ENCODE results near the gene DIO2.

DIO2 gene

DNA sequence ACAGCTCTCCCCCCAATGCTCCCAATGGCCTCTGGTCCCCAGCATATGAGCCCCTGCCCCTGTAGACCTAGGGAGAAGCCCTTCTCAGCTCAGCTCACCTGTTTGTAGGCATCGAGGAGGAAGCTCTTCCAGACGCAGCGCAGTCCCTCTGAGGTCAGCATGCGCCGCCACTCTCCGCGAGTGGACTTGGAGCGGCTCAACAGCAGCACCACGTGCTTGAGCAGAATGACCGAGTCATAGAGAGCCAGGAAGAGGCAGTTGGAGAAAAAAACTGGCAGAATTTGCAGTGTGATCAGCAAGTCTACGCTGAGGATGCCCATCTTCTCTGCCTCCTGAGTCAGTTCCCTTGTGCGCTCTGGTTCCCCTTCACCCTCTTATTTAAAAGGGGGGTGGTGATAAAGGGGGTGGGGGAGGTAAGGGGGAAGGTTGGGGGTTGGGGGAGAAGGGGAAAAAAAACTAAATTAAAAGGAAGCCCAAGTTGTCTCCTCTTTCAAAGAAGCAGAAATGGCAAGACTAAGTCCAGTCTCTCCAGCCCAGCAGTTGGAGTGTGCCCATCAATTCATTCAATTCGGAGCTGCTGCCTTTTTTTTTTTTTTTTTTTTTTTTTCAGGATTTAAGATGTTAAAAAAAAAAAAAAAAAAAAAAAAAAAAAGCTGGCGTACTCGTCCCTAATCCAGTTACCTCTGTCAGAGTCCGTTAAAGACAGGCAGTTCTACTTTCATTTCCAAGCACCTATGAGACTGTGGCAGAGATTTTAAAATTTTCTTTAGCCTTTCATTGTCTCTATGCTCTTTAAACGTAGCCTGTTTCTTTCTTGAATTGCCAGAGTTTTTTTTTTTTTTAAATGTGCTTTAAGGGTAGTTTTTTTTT is at the start of gene DIO2:
TSS of gene DIO2 (minus strand) at position 352 of the 870 bp plus-strand sequence. CDS start at position 320, 32 bp downstream.
- Histone ChIP-seq H3K27ac (ENCODE audit: low read depth, low read length) (no peak within 1 kb of the TSS), H3K4me1 (ENCODE audit: control insufficient read depth, insufficient read depth, low read length) (peaks cover 9% of the 10 kb centered on the region; the same call in 1 of the 2 replicates), H3K9ac (ENCODE audit: low read length) (no peak within 1 kb of the TSS), H3K9me3 (ENCODE audit: control insufficient read depth, insufficient read depth, low read depth, low read length) (no peaks in the 10 kb centered on the region), H3K27me3 (ENCODE audit: control insufficient read depth, insufficient read depth, low read length) (peaks cover 11% of the 10 kb centered on the region; the same call in 1 of the 2 replicates), H3K4me3 (ENCODE audit: low read depth, low read length) (no peak within 1 kb of the TSS), H3K36me3 (ENCODE audit: control insufficient read depth, insufficient read depth, low read length) (no peaks in the 10 kb centered on the region)

GRCh38 chr14:80260645-80261044 is 49.3 kb upstream of the DIO2 start:
- no peak overlapping the region for H3K27ac ChIP-seq (ENCODE audit: low read depth, low read length)

DNA sequence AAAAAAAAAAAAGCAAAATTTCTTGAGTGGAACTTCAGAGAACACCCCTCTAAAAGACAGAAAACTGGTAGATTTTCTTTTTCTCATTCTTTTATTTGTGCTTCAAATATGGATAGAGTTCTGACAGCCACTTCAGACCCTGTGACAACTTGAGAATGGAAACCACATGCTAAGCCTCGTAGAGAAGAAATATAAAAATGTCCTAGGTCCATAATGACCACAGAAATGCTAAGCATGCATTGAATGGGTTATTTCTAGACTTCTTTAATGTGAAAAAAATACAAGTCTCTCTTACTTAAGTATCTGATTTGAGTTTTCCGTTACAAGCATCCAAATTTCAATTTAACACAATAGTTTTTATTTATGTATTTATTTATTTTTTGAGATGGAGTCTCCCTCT is 28.3 kb upstream of the DIO2 start:
- peaks cover 45% of the 10 kb centered on the region for H3K9me3 ChIP-seq (ENCODE audit: control insufficient read depth, insufficient read depth, low read depth, low read length)
- no peaks in the 10 kb centered on the region for H3K4me1 ChIP-seq (ENCODE audit: control insufficient read depth, insufficient read depth, low read length)
- H3K9ac ChIP-seq (ENCODE audit: low read length), result no peak overlapping the region
- H3K27ac ChIP-seq (ENCODE audit: low read depth, low read length), result no peak overlapping the region
- H3K36me3 ChIP-seq (ENCODE audit: control insufficient read depth, insufficient read depth, low read length), result no peaks in the 10 kb centered on the region
- no peak overlapping the region for H3K4me3 ChIP-seq (ENCODE audit: low read depth, low read length)
- no peaks in the 10 kb centered on the region for H3K27me3 ChIP-seq (ENCODE audit: control insufficient read depth, insufficient read depth, low read length)

More at GRCh38 chr14:80260645-80261044, 49.3 kb upstream of the DIO2 start:
- H3K27me3 ChIP-seq (ENCODE audit: control insufficient read depth, insufficient read depth, low read length), result no peaks in the 10 kb centered on the region
- H3K9me3 ChIP-seq (ENCODE audit: control insufficient read depth, insufficient read depth, low read depth, low read length), result no peaks in the 10 kb centered on the region
- no peak overlapping the region for H3K9ac ChIP-seq (ENCODE audit: low read length)
- no peak overlapping the region for H3K4me3 ChIP-seq (ENCODE audit: low read depth, low read length)
- H3K36me3 ChIP-seq (ENCODE audit: control insufficient read depth, insufficient read depth, low read length), result no peaks in the 10 kb centered on the region
- no peaks in the 10 kb centered on the region for H3K4me1 ChIP-seq (ENCODE audit: control insufficient read depth, insufficient read depth, low read length)

GRCh38 chr14:80237143-80237542 is 25.8 kb upstream of the DIO2 start:
- Histone ChIP-seq H3K27me3 (ENCODE audit: control insufficient read depth, insufficient read depth, low read length) (no peaks in the 10 kb centered on the region), H3K9me3 (ENCODE audit: control insufficient read depth, insufficient read depth, low read depth, low read length) (peaks cover 45% of the 10 kb centered on the region), H3K9ac (ENCODE audit: low read length) (no peak overlapping the region), H3K36me3 (ENCODE audit: control insufficient read depth, insufficient read depth, low read length) (no peaks in the 10 kb centered on the region), H3K27ac (ENCODE audit: low read depth, low read length) (no peak overlapping the region), H3K4me1 (ENCODE audit: control insufficient read depth, insufficient read depth, low read length) (no peaks in the 10 kb centered on the region), H3K4me3 (ENCODE audit: low read depth, low read length) (no peak overlapping the region)

DNA sequence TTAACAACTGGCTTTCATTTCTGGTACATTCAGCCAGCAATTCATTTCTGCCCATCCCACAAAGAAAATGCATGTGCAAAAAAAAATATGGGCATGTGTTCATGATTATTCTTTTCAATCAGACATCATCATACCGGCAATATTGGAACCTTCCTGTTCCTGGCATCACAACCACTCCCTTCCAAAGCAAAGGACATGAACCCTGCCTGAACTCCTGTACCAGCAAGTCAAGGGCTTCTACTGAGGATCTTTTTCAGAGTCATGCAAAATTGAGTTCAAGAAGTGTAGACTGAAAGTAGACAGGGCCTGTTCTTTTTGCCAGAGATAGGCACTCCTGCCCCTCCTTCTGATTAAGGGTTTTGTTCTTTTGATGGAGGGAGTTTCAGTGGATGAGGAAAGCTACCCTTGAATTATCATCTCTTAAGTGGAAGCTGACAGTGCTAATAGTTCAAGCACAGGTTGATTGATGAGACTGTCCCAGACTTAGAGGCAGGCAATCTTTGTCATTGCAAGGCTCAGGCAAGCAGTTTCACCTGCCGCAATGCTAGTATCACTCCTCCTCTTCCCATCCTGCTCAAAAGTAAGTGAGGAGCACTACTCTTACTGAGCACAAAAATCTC is 22.3 kb upstream of the DIO2 start:
- no peaks in the 10 kb centered on the region for H3K27me3 ChIP-seq (ENCODE audit: control insufficient read depth, insufficient read depth, low read length)
- H3K36me3 ChIP-seq (ENCODE audit: control insufficient read depth, insufficient read depth, low read length), result no peaks in the 10 kb centered on the region
- no peak overlapping the region for H3K27ac ChIP-seq (ENCODE audit: low read depth, low read length)
- H3K9ac ChIP-seq (ENCODE audit: low read length), result no peak overlapping the region
- H3K9me3 ChIP-seq (ENCODE audit: control insufficient read depth, insufficient read depth, low read depth, low read length), result peaks cover 49% of the 10 kb centered on the region
- no peak overlapping the region for H3K4me3 ChIP-seq (ENCODE audit: low read depth, low read length)
- no peaks in the 10 kb centered on the region for H3K4me1 ChIP-seq (ENCODE audit: control insufficient read depth, insufficient read depth, low read length)

DNA sequence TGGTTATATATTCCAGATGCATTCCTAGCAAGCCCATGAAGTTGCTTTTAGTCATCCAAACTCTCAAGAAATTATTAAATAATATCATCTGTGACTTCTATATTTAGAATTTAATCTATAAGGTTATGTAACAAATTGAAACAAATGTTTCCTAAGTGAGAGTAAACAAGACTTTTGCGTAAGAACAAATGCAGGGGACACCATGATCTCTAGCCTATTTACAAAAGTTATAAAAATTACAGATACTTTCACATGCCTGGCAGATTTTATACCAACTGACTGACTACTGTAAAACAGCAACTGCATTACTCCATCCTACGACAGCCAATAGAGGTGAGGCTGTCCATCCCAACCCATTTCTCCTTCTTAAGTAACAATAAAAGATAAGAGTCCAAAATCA is 20.4 kb upstream of the DIO2 start:
- Histone ChIP-seq H3K27me3 (ENCODE audit: control insufficient read depth, insufficient read depth, low read length) (no peaks in the 10 kb centered on the region), H3K9me3 (ENCODE audit: control insufficient read depth, insufficient read depth, low read depth, low read length) (peaks cover 34% of the 10 kb centered on the region), H3K4me3 (ENCODE audit: low read depth, low read length) (no peak overlapping the region), H3K27ac (ENCODE audit: low read depth, low read length) (no peak overlapping the region), H3K36me3 (ENCODE audit: control insufficient read depth, insufficient read depth, low read length) (no peaks in the 10 kb centered on the region), H3K9ac (ENCODE audit: low read length) (no peak overlapping the region), H3K4me1 (ENCODE audit: control insufficient read depth, insufficient read depth, low read length) (no peaks in the 10 kb centered on the region)

DNA sequence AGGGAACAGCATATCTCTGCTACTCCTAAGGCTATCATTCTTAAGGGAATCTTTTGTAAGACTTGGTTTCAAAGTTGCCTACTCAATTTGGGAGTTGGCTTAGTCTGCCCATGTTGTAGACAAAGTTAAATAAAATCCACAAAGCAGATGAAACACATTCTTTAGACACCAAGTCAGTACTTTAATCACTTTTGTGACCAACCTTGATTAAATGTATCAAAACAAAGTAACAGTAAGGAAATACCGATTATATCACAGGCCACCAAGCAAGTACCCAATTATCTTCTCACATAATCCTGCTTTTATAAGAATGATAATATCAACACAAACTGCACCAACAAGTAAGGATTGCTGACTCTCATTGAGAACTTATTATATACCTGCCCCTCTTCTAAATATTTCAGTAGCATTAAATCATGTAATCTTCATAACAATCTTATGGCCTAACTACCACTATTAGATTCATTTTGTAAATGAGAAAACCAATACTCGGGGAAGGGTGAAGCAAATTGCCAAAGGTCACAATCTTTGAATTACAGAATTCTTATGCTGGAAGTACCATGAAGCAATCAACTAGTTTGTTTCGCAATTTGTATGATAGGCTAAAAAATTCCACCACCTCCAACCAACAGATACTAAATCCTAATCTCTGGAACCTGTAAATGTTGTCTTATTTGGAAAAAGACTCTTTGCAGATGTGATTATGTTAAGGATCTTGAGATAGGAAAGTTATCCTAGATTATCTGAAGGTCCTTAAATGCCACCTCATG is 12.6 kb upstream of the DIO2 start:
- H3K27ac ChIP-seq (ENCODE audit: low read depth, low read length), result no peak overlapping the region
- no peaks in the 10 kb centered on the region for H3K4me1 ChIP-seq (ENCODE audit: control insufficient read depth, insufficient read depth, low read length)
- no peaks in the 10 kb centered on the region for H3K36me3 ChIP-seq (ENCODE audit: control insufficient read depth, insufficient read depth, low read length)
- H3K9ac ChIP-seq (ENCODE audit: low read length), result no peak overlapping the region
- H3K27me3 ChIP-seq (ENCODE audit: control insufficient read depth, insufficient read depth, low read length), result no peaks in the 10 kb centered on the region
- no peaks in the 10 kb centered on the region; the same call in 1 of the 2 replicates for H3K9me3 ChIP-seq (ENCODE audit: control insufficient read depth, insufficient read depth, low read depth, low read length)
- no peak overlapping the region for H3K4me3 ChIP-seq (ENCODE audit: low read depth, low read length)

GRCh38 chr14:80216818-80217217 is 5.5 kb upstream of the DIO2 start:
- Histone ChIP-seq H3K36me3 (ENCODE audit: control insufficient read depth, insufficient read depth, low read length) (no peaks in the 10 kb centered on the region), H3K27ac (ENCODE audit: low read depth, low read length) (no peak overlapping the region), H3K27me3 (ENCODE audit: control insufficient read depth, insufficient read depth, low read length) (no peaks in the 10 kb centered on the region), H3K4me3 (ENCODE audit: low read depth, low read length) (no peak overlapping the region), H3K4me1 (ENCODE audit: control insufficient read depth, insufficient read depth, low read length) (peaks cover 9% of the 10 kb centered on the region; the same call in 1 of the 2 replicates), H3K9ac (ENCODE audit: low read length) (no peak overlapping the region), H3K9me3 (ENCODE audit: control insufficient read depth, insufficient read depth, low read depth, low read length) (no peaks in the 10 kb centered on the region)

GRCh38 chr14:80215756-80216581 is 4.7 kb upstream of the DIO2 start:
- peaks cover 3% of the 10 kb centered on the region; the same call in 1 of the 2 replicates for H3K27me3 ChIP-seq (ENCODE audit: control insufficient read depth, insufficient read depth, low read length)
- H3K4me1 ChIP-seq (ENCODE audit: control insufficient read depth, insufficient read depth, low read length), result peaks cover 9% of the 10 kb centered on the region; the same call in 1 of the 2 replicates
- no peaks in the 10 kb centered on the region for H3K9me3 ChIP-seq (ENCODE audit: control insufficient read depth, insufficient read depth, low read depth, low read length)
- H3K27ac ChIP-seq (ENCODE audit: low read depth, low read length), result no peak overlapping the region
- no peak overlapping the region for H3K4me3 ChIP-seq (ENCODE audit: low read depth, low read length)
- H3K9ac ChIP-seq (ENCODE audit: low read length), result no peak overlapping the region
- no peaks in the 10 kb centered on the region for H3K36me3 ChIP-seq (ENCODE audit: control insufficient read depth, insufficient read depth, low read length)

DNA sequence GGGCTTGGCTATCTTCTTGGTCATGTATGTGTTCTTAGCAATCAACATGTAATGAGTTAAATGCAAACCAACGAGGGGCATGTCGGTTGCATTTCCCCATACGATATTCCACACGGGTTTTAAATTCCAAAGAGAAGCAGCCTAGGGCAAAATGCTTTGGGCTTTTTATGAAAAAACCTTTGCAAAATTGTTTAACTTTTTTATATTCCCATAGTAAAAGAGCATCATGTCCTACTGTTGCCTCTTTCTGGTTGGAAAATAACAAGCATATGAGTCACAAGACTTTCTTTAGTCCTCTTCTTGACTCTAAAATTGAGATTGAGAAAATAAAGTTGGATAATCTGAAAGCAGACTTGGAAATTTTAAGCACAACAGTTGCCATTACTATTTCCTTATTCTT is 3.8 kb upstream of the DIO2 start:
- Histone ChIP-seq H3K4me1 (ENCODE audit: control insufficient read depth, insufficient read depth, low read length) (peaks cover 9% of the 10 kb centered on the region; the same call in 1 of the 2 replicates), H3K4me3 (ENCODE audit: low read depth, low read length) (no peak overlapping the region), H3K9ac (ENCODE audit: low read length) (no peak overlapping the region), H3K27ac (ENCODE audit: low read depth, low read length) (no peak overlapping the region), H3K9me3 (ENCODE audit: control insufficient read depth, insufficient read depth, low read depth, low read length) (no peaks in the 10 kb centered on the region), H3K36me3 (ENCODE audit: control insufficient read depth, insufficient read depth, low read length) (no peaks in the 10 kb centered on the region), H3K27me3 (ENCODE audit: control insufficient read depth, insufficient read depth, low read length) (peaks cover 11% of the 10 kb centered on the region; the same call in 1 of the 2 replicates)
